Prostate gland (tissue), 2 donors: Measurements from ENCODE around the gene DVL1. TPM values are rescaled to one million over a fixed set of nuclear protein-coding genes. Genes with fewer than 3 reads are reported as not detected.

Source experiments
- DNase-seq: peaks from one replicate; pipeline ENCODE4 v3.0.0-alpha.2; 2019; ENCODE audit warnings: low spot score
- H3K27ac ChIP-seq, 2 donors: fragments of 200-600 bp; sonication (generic); 2 replicates each; pipeline ENCODE4 v1.5.1; 2017 to 2019
- H3K27me3 ChIP-seq: fragments of 200-600 bp; sonication (generic); replicated peaks from 2 replicates; pipeline ENCODE4 v1.5.1; 2019; ENCODE audit not compliant: insufficient read depth
- H3K36me3 ChIP-seq, 2 donors: fragments of 200-600 bp; sonication (generic); 1 replicate in 1 of 2; 2 replicates in 1 of 2; pipeline versions ENCODE4 v1.5.1 to v1.8.1; 2017 to 2019
- H3K4me1 ChIP-seq: fragments of 200-600 bp; sonication (generic); replicated peaks from 2 replicates; pipeline ENCODE4 v1.5.1; 2019
- H3K4me3 ChIP-seq, 2 donors: fragments of 200-600 bp; sonication (generic); 2 replicates each; pipeline ENCODE4 v1.5.1; 2017 to 2019
- H3K9me3 ChIP-seq: fragments of 200-600 bp; sonication (generic); 2 replicates; pipeline ENCODE4 v1.5.1; 2017
- CTCF ChIP-seq, 4 experiments: fragments of 200-600 bp in 2 of 4; fragments of 450-650 bp in 2 of 4; sonication (generic) in 2 of 4; IDR thresholded peaks; 1 replicate in 3 of 4; 2 replicates in 1 of 4; pipeline ENCODE4 v1.5.1; 2016 to 2019; ENCODE audit warnings: antibody characterized with exemption in 4 of 4, mild to moderate bottlenecking in 2 of 4, moderate library complexity in 2 of 4
- POLR2A ChIP-seq: fragments of 450-650 bp; IDR thresholded peaks from one replicate; pipeline ENCODE4 v1.6.1; 2016; ENCODE audit warnings: antibody characterized with exemption, mild to moderate bottlenecking
- POLR2AphosphoS5 ChIP-seq: sonication (generic); formaldehyde crosslinking; IDR thresholded peaks from one replicate; pipeline ENCODE4 v1.6.1; 2017; ENCODE audit warnings: antibody characterized with exemption
- WGBS: methylation state at CpG from one replicate; pipeline ENCODE4 v1.1.5; 2018; 5-methylcytosine and 5-hydroxymethylcytosine counted together
- intact Hi-C: fragments of 100-400 bp; cut with DNase I; formaldehyde crosslinking; loops from one replicate; pipeline ENCODE4 v1.14.2; 2022
- total RNA-seq, 2 donors: library from RNA; depleted of rRNA; stranded (reverse); fragments of >200 nt; gene quantifications; one replicate each; pipeline ENCODE4 v1.1.0, GENCODE V29; 2016

Gene DVL1
- total RNA-seq, 2 donors from 2014 or later = 70.5 to 165 TPM

DNA sequence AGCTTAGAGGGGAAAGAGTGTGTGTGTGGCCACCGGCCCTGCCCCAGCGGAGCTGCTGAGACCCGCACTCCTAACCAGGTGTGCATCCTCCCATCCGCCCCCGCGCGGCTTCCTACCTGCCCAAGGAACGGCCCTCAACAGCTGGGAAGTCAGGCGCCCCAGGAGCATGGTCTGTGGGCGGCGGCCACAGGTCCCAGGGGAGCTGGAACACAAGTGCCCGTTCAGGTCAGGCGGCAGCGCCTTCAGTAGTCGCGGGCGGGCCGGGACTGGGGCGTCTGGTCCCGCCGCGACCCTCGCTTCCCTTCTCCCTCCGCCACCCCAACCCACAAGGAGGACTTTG is 25.3 kb upstream of the DVL1 start:
- H3K4me3 ChIP-seq = peak overlapping the region; percentile 96 to 98
- WGBS = under 1% methylated on average over 13 of the region's 24 CpGs
- H3K27me3 ChIP-seq = no peaks in the 10 kb centered on the region
- no peaks in the 10 kb centered on the region for H3K9me3 ChIP-seq
- no peak for TF ChIP-seq POLR2AphosphoS5
- TF ChIP-seq POLR2A = no peak
- no peak for TF ChIP-seq CTCF (IDR thresholded peaks at IDR 0.05)
- DNase-seq = no peak
- H3K36me3 ChIP-seq = no peaks in the 10 kb centered on the region
- intact Hi-C loops = loop anchor here (5.0 kb wide), 1 partner anchor 252 kb away; no protein-coding TSS in a partner anchor
- H3K27ac ChIP-seq = peak overlapping the region; percentile 88 to 91
- H3K4me1 ChIP-seq = peaks cover 17% of the 10 kb centered on the region

DNA sequence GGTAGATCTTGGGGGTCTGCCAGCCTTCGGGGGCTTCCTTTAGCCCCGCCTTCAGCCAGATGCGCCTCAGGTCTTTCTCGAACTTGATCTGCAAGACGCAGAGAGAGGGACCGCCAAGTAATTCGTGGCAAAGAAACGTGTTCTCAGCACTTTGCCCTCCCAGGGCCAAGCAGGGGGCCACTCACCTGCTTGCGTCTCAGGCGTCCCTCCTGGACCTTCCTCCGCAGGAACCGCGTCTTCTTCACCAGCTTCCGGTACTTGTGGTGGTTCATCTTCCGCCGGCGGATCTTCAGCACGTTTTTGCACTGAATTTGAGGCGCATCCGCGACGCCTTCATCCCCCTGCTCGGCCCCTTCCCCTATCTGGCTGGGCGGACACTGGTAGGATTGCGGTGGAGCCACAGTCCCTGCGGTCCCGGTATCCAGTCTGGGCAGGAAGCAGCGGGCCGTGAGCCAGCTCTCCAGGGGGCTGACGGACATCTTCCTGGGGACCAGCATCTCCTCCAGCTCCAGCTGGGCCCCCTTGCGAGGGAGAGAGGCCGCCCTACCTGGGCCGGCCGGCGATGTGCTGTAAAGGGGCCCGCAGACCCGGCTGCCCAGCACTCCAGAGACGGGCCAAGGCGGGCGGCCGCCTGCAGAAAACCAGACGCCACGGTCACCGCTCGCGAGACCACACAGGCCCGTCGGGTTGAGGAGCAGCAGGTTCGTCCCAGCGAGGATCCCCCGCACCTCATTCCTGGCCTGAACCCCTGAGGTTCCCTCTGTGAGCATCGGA is 24.8 kb upstream of the DVL1 start:
- H3K27me3 ChIP-seq = no peaks in the 10 kb centered on the region
- H3K4me1 ChIP-seq = peaks cover 17% of the 10 kb centered on the region
- TF ChIP-seq POLR2AphosphoS5 (no peak), POLR2A (no peak), CTCF (IDR thresholded peaks at IDR 0.05) (no peak)
- no peaks in the 10 kb centered on the region for H3K36me3 ChIP-seq
- H3K27ac ChIP-seq = peak overlapping the region in 1 of 2 donors; percentile 88
- 44% methylated on average over 50 of the region's 52 CpGs for WGBS
- peak overlapping the region; percentile 96 to 98 for H3K4me3 ChIP-seq
- intact Hi-C loops = loop anchor here (5.0 kb wide), 1 partner anchor 252 kb away; no protein-coding TSS in a partner anchor
- no peak for DNase-seq
- H3K9me3 ChIP-seq = no peaks in the 10 kb centered on the region

DNA sequence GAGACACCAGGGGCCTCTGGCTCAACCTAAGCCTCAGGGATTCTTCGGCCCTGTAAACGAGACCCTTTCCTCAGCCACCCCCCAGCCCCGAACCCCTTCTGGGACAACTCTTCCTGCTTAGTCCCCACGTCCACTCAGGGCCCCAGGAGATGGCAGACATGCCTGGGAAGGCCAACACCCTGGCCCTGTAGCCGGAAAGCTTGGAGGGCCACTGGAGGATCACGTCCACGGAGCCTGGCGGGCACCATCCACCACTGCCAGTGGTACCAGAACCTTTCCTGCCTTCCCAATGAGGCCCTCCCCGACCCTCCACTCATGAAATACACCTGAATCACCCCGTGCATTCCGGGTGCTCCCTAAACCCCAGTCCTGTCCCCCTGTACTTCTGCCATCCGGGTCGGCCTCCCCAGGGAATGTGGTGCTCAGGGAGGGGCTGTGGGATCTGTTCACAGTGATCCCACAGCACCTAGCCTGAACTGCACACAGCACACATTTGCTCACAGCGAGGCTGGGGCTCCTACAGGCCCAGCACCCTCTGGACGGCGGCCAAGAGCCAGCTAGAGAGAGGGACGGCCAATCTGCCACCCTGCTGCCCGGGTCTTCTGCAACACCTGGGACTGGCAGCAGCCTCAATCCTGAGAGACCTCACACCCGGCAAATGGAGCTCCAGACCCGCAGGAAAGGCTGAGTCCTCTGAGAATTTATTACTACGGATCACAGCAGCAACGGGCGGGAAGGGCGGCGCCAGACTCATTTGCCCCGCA is 24.0 kb upstream of the DVL1 start:
- DNase-seq = no peak
- Histone ChIP-seq H3K27ac (no peak overlapping the region), H3K27me3 (no peaks in the 10 kb centered on the region), H3K9me3 (no peaks in the 10 kb centered on the region), H3K4me1 (peaks cover 17% of the 10 kb centered on the region), H3K4me3 (no peak overlapping the region), H3K36me3 (no peaks in the 10 kb centered on the region)
- intact Hi-C loops = loop anchor here (5.0 kb wide), 1 partner anchor 251 kb away; no protein-coding TSS in a partner anchor
- 84% methylated on average over 26 of the region's 26 CpGs for WGBS
- TF ChIP-seq CTCF (IDR thresholded peaks at IDR 0.05) (no peak), POLR2AphosphoS5 (no peak), POLR2A (no peak)

DNA sequence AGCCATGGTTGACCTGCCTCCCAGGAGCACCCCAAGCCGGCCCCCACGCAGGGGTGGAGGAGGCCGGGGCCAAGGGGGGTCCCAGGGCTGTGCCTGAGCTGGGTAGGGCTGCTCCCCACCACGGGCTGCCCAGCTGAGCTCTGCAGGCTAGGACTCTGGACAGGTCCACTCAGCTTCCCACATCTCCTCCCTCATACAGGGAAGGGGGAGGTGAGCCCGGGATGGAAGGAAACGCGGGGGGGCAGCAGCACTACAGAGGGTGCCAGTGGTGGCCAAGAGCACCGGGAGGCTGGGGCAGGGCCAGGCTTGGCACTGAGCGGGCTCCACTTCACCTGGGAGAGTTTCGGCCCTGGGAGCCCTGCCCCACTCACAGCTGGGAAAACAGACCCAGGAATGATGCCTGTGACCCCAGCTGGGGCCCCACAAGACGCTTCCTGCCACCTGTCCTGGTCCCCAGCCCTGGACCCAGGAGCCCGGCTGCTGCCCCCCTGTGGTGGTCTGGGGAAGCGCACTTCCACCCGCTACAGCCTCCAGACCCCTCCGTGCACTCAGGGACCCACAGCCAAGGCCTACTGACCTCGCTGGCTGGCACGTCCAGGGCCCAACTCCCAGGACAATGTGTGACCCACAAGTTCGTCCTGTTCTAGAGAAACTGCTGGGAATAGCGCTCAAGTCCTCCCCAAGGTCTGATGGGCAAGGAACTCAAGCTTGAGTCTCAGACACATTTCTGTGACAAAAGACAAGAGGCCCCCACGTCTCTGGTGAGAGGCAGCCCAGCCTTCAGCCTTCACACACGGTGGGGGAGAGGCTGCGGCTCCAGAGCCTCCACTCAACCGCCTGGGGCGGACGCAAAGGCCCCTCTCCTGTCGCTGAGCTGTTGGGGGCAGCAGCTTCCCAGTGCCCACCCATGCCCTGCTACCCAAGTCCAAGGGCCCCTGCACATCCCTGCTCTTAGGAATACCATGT is 22.8 kb upstream of the DVL1 start:
- DNase-seq = peak; percentile 39
- TF ChIP-seq CTCF (IDR thresholded peaks at IDR 0.05) (peak; percentile 80 to 89 (median 84)), POLR2A (no peak)
- Histone ChIP-seq H3K27me3 (no peaks in the 10 kb centered on the region), H3K4me3 (no peak overlapping the region), H3K4me1 (peaks cover 17% of the 10 kb centered on the region), H3K27ac (no peak overlapping the region), H3K9me3 (no peaks in the 10 kb centered on the region), H3K36me3 (no peaks in the 10 kb centered on the region)
- WGBS = 30% methylated on average over 26 of the region's 26 CpGs
- intact Hi-C loops = loop anchor here (5.0 kb wide), 1 partner anchor 250 kb away; no protein-coding TSS in a partner anchor
